ENCODE results near the gene SVEP1.
"Not testable (repeated sequence)": the region's sequence is repeated elsewhere in the genome, so short reads cannot be mapped to it uniquely, and the experiment has no call there.

SVEP1 gene

DNA sequence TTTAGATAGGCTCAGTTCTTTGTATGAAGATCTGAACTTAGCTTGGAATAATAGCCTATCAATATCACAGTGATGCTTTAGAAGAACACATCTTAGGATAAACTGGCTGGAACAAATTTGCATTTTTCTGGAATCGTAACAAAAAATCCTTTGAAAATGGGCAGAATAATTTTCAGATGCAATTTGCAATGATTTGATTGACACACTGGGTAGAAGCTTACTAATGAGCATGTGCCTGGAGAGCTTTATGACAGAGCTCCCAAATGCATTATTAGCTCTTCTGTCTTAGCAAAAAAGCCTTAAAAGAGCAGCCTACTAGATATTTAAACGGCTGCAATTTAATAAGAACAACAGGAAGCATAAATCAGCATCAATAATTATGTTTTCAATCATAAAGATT, 165.1 kb downstream of the SVEP1 start:
- no peaks in the 10 kb centered on the region for H3K27me3 ChIP-seq
- H3K4me1 ChIP-seq (ENCODE audit: control insufficient read depth in 1 of 2, insufficient read depth in 1 of 2, low read depth in 1 of 2, low read length in 1 of 2): no peaks in the 10 kb centered on the region
- no peaks in the 10 kb centered on the region for H3K9me3 ChIP-seq
- no peak overlapping the region for H3K4me3 ChIP-seq (ENCODE audit: low read depth in 1 of 2, low read length in 1 of 2)
- no peak overlapping the region for H3K27ac ChIP-seq
- TF ChIP-seq, protein P1, sequence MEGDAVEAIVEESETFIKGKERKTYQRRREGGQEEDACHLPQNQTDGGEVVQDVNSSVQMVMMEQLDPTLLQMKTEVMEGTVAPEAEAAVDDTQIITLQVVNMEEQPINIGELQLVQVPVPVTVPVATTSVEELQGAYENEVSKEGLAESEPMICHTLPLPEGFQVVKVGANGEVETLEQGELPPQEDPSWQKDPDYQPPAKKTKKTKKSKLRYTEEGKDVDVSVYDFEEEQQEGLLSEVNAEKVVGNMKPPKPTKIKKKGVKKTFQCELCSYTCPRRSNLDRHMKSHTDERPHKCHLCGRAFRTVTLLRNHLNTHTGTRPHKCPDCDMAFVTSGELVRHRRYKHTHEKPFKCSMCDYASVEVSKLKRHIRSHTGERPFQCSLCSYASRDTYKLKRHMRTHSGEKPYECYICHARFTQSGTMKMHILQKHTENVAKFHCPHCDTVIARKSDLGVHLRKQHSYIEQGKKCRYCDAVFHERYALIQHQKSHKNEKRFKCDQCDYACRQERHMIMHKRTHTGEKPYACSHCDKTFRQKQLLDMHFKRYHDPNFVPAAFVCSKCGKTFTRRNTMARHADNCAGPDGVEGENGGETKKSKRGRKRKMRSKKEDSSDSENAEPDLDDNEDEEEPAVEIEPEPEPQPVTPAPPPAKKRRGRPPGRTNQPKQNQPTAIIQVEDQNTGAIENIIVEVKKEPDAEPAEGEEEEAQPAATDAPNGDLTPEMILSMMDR (IDR thresholded peaks at IDR 0.05): no peak
- no peaks in the 10 kb centered on the region for H3K36me3 ChIP-seq

GRCh38 chr9:110410961-110411360, 168.6 kb downstream of the SVEP1 start:
- no peak overlapping the region for H3K4me3 ChIP-seq (ENCODE audit: low read depth in 1 of 2, low read length in 1 of 2)
- no peaks in the 10 kb centered on the region for H3K36me3 ChIP-seq
- no peaks in the 10 kb centered on the region for H3K9me3 ChIP-seq
- H3K27ac ChIP-seq: no peak overlapping the region
- no peaks in the 10 kb centered on the region for H3K4me1 ChIP-seq (ENCODE audit: control insufficient read depth in 1 of 2, insufficient read depth in 1 of 2, low read depth in 1 of 2, low read length in 1 of 2)
- peaks cover 3% of the 10 kb centered on the region for H3K27me3 ChIP-seq
- TF ChIP-seq, protein P1 (IDR thresholded peaks at IDR 0.05): no peak

- TF ChIP-seq, protein P1 (IDR thresholded peaks at IDR 0.05): no peak
- no peak overlapping the region for H3K4me3 ChIP-seq (ENCODE audit: low read depth in 1 of 2, low read length in 1 of 2)
- no peaks in the 10 kb centered on the region for H3K4me1 ChIP-seq (ENCODE audit: control insufficient read depth in 1 of 2, insufficient read depth in 1 of 2, low read depth in 1 of 2, low read length in 1 of 2)
- H3K36me3 ChIP-seq: no peaks in the 10 kb centered on the region
- no peaks in the 10 kb centered on the region for H3K9me3 ChIP-seq
- H3K27ac ChIP-seq: no peak overlapping the region
- H3K27me3 ChIP-seq: peaks cover 11% of the 10 kb centered on the region
Observed at GRCh38 chr9:110408598-110408997, 170.9 kb downstream of the SVEP1 start.

- Histone ChIP-seq H3K4me1 (ENCODE audit: control insufficient read depth in 1 of 2, insufficient read depth in 1 of 2, low read depth in 1 of 2, low read length in 1 of 2) (no peaks in the 10 kb centered on the region), H3K4me3 (ENCODE audit: low read depth in 1 of 2, low read length in 1 of 2) (no peak overlapping the region), H3K27ac (no peak overlapping the region), H3K9me3 (no peaks in the 10 kb centered on the region), H3K27me3 (peaks cover 11% of the 10 kb centered on the region), H3K36me3 (no peaks in the 10 kb centered on the region)
- TF ChIP-seq, protein P1 (IDR thresholded peaks at IDR 0.05): no peak
Observed at GRCh38 chr9:110405858-110406443, 173.6 kb downstream of the SVEP1 start.

DNA sequence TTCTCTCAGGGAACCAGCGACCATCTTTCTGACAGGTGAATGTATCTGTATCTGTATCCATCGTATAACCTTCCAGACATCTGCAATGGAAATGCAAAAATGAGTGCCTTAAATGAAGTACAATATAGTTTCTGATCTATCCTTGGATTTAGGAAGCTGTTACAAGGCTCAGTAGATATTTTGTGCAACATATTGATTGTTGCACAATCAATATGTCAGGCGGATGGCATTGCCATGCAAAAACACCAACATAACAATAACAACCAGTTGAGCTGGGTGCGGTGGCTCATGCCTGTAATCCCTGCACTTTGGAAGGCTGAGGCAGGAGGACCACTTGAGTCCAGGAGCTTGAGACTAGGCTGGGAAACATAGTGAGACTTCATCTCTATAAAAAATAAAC, 175.1 kb downstream of the SVEP1 start:
- no peaks in the 10 kb centered on the region for H3K9me3 ChIP-seq
- H3K27me3 ChIP-seq: peaks cover 11% of the 10 kb centered on the region
- H3K27ac ChIP-seq: no peak overlapping the region
- no peak overlapping the region for H3K4me3 ChIP-seq (ENCODE audit: low read depth in 1 of 2, low read length in 1 of 2)
- no peaks in the 10 kb centered on the region for H3K36me3 ChIP-seq
- TF ChIP-seq, protein P1 (IDR thresholded peaks at IDR 0.05): no peak
- no peaks in the 10 kb centered on the region for H3K4me1 ChIP-seq (ENCODE audit: control insufficient read depth in 1 of 2, insufficient read depth in 1 of 2, low read depth in 1 of 2, low read length in 1 of 2)

GRCh38 chr9:110399983-110400382, 179.6 kb downstream of the SVEP1 start:
- no peaks in the 10 kb centered on the region for H3K36me3 ChIP-seq
- TF ChIP-seq, protein P1 (IDR thresholded peaks at IDR 0.05): no peak
- H3K4me3 ChIP-seq (ENCODE audit: low read depth in 1 of 2, low read length in 1 of 2): no peak overlapping the region
- no peaks in the 10 kb centered on the region for H3K9me3 ChIP-seq
- no peak overlapping the region for H3K27ac ChIP-seq
- H3K27me3 ChIP-seq: peaks cover 6% of the 10 kb centered on the region
- no peaks in the 10 kb centered on the region for H3K4me1 ChIP-seq (ENCODE audit: control insufficient read depth in 1 of 2, insufficient read depth in 1 of 2, low read depth in 1 of 2, low read length in 1 of 2)

- H3K4me3 ChIP-seq (ENCODE audit: low read depth in 1 of 2, low read length in 1 of 2); H3K4me1 ChIP-seq (ENCODE audit: control insufficient read depth in 1 of 2, insufficient read depth in 1 of 2, low read depth in 1 of 2, low read length in 1 of 2); H3K27me3 ChIP-seq; H3K36me3 ChIP-seq; H3K9me3 ChIP-seq; H3K27ac ChIP-seq: not testable (repeated sequence)
Observed at GRCh38 chr9:110398992-110399391, 180.5 kb downstream of the SVEP1 start.

All from neutrophil (primary cell).